K562 (cell line): ENCODE results near the gene CNOT6. TPM values are rescaled to one million over a fixed set of nuclear protein-coding genes. Genes with fewer than 3 reads are reported as not detected.

Source experiments
- BACH1 ChIP-seq: fragments of 200-800 bp; sonication (Bioruptor generic); IDR thresholded peaks from 2 replicates; pipeline ENCODE4 v1.6.1; 2016; ENCODE audit warnings: missing genetic modification characterization, missing compliant biosample characterization
- BRF2 ChIP-seq: IDR thresholded peaks from 3 replicates; pipeline ENCODE4 v1.6.1; 2011; ENCODE audit warnings: borderline replicate concordance, mild to moderate bottlenecking; ENCODE audit not compliant: insufficient read length, insufficient read depth
- CCAR2 ChIP-seq: fragments of 200-400 bp; formaldehyde crosslinking; IDR thresholded peaks from 2 replicates; pipeline ENCODE4 v1.6.1; 2017; ENCODE audit warnings: mild to moderate bottlenecking, low read depth, low read length
- CEBPB ChIP-seq: fragments of 450-650 bp; IDR thresholded peaks from 2 replicates; pipeline ENCODE4 v1.6.1; 2016; ENCODE audit warnings: missing genetic modification characterization, missing compliant biosample characterization
- CXXC5 ChIP-seq: fragments of 250-450 bp; sonication (Bioruptor Pico); IDR thresholded peaks from 2 replicates; pipeline ENCODE4 v1.8.0; 2022; ENCODE audit warnings: inconsistent platforms, mild to moderate bottlenecking, moderate library complexity
- DMBX1 ChIP-seq: fragments of 250-450 bp; sonication (Bioruptor Pico); IDR thresholded peaks from 2 replicates; pipeline ENCODE4 v1.8.0; 2022; ENCODE audit warnings: inconsistent platforms, mild to moderate bottlenecking, moderate library complexity, borderline replicate concordance
- DNMT1 ChIP-seq: fragments of 450-650 bp; IDR thresholded peaks from 2 replicates; pipeline ENCODE4 v1.6.1; 2016; ENCODE audit warnings: antibody characterized with exemption, mild to moderate bottlenecking
- ELF4 ChIP-seq: fragments of 450-650 bp; formaldehyde crosslinking; IDR thresholded peaks from 2 replicates; pipeline ENCODE4 v1.4.0; 2022; ENCODE audit warnings: missing genetic modification characterization
- GABPB1 ChIP-seq: sonication (generic); formaldehyde crosslinking; IDR thresholded peaks from 2 replicates; pipeline ENCODE4 v1.8.0; 2022; ENCODE audit warnings: mild to moderate bottlenecking, missing genetic modification reagents
- HDAC8 ChIP-seq: fragments of 450-650 bp; IDR thresholded peaks from 2 replicates; pipeline ENCODE4 v1.6.1; 2016; ENCODE audit warnings: mild to moderate bottlenecking, missing genetic modification characterization, moderate library complexity, missing compliant biosample characterization
- MYBL2 ChIP-seq, 2 experiments: fragments of 450-650 bp in 1 of 2; sonication (generic) in 1 of 2; formaldehyde crosslinking in 1 of 2; IDR thresholded peaks; 2 replicates each; pipeline versions ENCODE4 v1.6.1 to v1.8.1; 2017 to 2022; ENCODE audit warnings: borderline replicate concordance in 1 of 2, inconsistent platforms in 1 of 2, low read depth in 1 of 2, mild to moderate bottlenecking in 1 of 2, missing genetic modification reagents in 1 of 2, moderate library complexity in 1 of 2
- NR4A1 ChIP-seq, 2 experiments: fragments of 250-450 bp in 1 of 2; fragments of 450-650 bp in 1 of 2; sonication (Bioruptor Pico) in 1 of 2; IDR thresholded peaks; 2 replicates each; pipeline versions ENCODE4 v1.4.0 to v1.6.1; 2016 to 2020; ENCODE audit warnings: mild to moderate bottlenecking in 2 of 2, missing compliant biosample characterization in 1 of 2, missing genetic modification characterization in 1 of 2, moderate library complexity in 1 of 2
- PHTF2 ChIP-seq: fragments of 250-450 bp; sonication (Bioruptor Pico); IDR thresholded peaks from 2 replicates; pipeline ENCODE4 v1.5.0; 2021; ENCODE audit warnings: mild to moderate bottlenecking
- PKNOX1 ChIP-seq: fragments of 450-650 bp; IDR thresholded peaks from 2 replicates; pipeline ENCODE4 v1.6.1; 2016
- TSHZ1 ChIP-seq: fragments of 250-450 bp; sonication (Bioruptor Pico); IDR thresholded peaks from 2 replicates; pipeline ENCODE4 v1.4.0; 2020; ENCODE audit warnings: mild to moderate bottlenecking, moderate library complexity
- ZBTB33 ChIP-seq: sonication (generic); formaldehyde crosslinking; IDR thresholded peaks from 2 replicates; pipeline ENCODE4 v1.8.1; 2023; ENCODE audit warnings: mild to moderate bottlenecking, missing genetic modification reagents
- ZNF175 ChIP-seq: fragments of 200-800 bp; sonication (Bioruptor generic); IDR thresholded peaks from 2 replicates; pipeline ENCODE4 v1.6.1; 2016; ENCODE audit warnings: low read depth, mild to moderate bottlenecking, missing genetic modification characterization, missing compliant biosample characterization
- ZNF583 ChIP-seq: fragments of 250-450 bp; sonication (Bioruptor Pico); IDR thresholded peaks from 2 replicates; pipeline ENCODE4 v1.4.0; 2020
- ZNF644 ChIP-seq: fragments of 200-800 bp; sonication (Bioruptor generic); IDR thresholded peaks from 2 replicates; pipeline ENCODE4 v1.6.1; 2016; ENCODE audit warnings: low read depth, missing genetic modification characterization, missing compliant biosample characterization
- ZNF766 ChIP-seq: fragments of 200-800 bp; sonication (Bioruptor generic); conservative IDR thresholded peaks from 2 replicates; pipeline ENCODE4 v1.6.1; 2016; ENCODE audit warnings: missing genetic modification characterization, missing compliant biosample characterization
- polyA plus RNA-seq, 8 experiments: library from polyadenylated mRNA; depleted of rRNA in 4 of 8; stranded (reverse) in 5 of 8; unstranded in 3 of 8; fragments of >200 nt; fragmentation: Nextera tagmentation in 2 of 8; fragmentation: Illumina TruSeq in 1 of 8; extraction: Ambion mirVana in 2 of 8; extraction: Trizol in 1 of 8; gene quantifications; 2 replicates each; pipeline versions ENCODE4 v1.2.1 to v1.2.3, GENCODE V29; 2011 to 2014; ENCODE audit warnings: inconsistent platforms in 1 of 8, missing spikeins in 1 of 8
- total RNA-seq, 7 experiments: library from RNA; depleted of rRNA in 6 of 7; stranded (reverse); fragments of >200 nt in 6 of 7; fragmentation: Illumina TruSeq in 2 of 7; extraction: Trizol in 2 of 7; gene quantifications; 2 replicates each; pipeline versions ENCODE4 v1.2.1 to v1.2.3, GENCODE V29; 2011 to 2021; ENCODE audit warnings: low replicate concordance in 1 of 7

Gene CNOT6
- total and polyA plus RNA-seq, 9 of the 15 experiments (the other 6 are each of a cell fraction or from before 2014, with no cell fraction given), result 4.9 to 32.4 (median 14.0) TPM

GRCh38 chr5:180519098-180519497 is 24.9 kb downstream of the CNOT6 start (continued):
- no peak for TF ChIP-seq TSHZ1 (CRISPR knock-in tag)
- peak; percentile 64; the same call in 1 of the 2 replicates for TF ChIP-seq ZNF583 (CRISPR knock-in tag)
- no peak for TF ChIP-seq PHTF2
- no peak for TF ChIP-seq CCAR2
- no peak for TF ChIP-seq DNMT1
- no peak for TF ChIP-seq BRF2
- peak; percentile 23; the same call in 1 of the 2 replicates for TF ChIP-seq BACH1
- peak; percentile 72 for TF ChIP-seq CEBPB
- no peak for TF ChIP-seq NR4A1 (CRISPR knock-in tag; IDR thresholded peaks at IDR 0.05)
- peak; percentile 67; the same call in 1 of the 2 replicates for TF ChIP-seq NR4A1 (tag; IDR thresholded peaks at IDR 0.05)
- TF ChIP-seq ELF4, result 0 out of 2 replicates have a peak, but pooled peaks have one; percentile 10
- TF ChIP-seq ZNF766, result peak; percentile 73; the same call in 1 of the 2 replicates
- TF ChIP-seq GABPB1 (CRISPR knock-in tag), result no peak
- peak; percentile 59 for TF ChIP-seq CXXC5
- TF ChIP-seq MYBL2 (IDR thresholded peaks at IDR 0.05; ENCODE audit: low read depth), result no peak
- TF ChIP-seq MYBL2 (CRISPR knock-in tag; IDR thresholded peaks at IDR 0.05; ENCODE audit: borderline replicate concordance), result no peak
- TF ChIP-seq HDAC8 (tag), result no peak
- peak; percentile 88 for TF ChIP-seq DMBX1 (CRISPR knock-in tag)
- peak; percentile 74; the same call in 1 of the 2 replicates for TF ChIP-seq ZNF175 (CRISPR knock-in tag)
- TF ChIP-seq ZNF644, result 0 out of 2 replicates have a peak, but pooled peaks have one; percentile 61
- no peak for TF ChIP-seq PKNOX1
- no peak for TF ChIP-seq ZBTB33 (CRISPR knock-in tag)
